Ishikawa (cell line): ENCODE results near the gene C17orf114.

ENCODE experiments used
- CEBPB ChIP-seq: IDR thresholded peaks from 2 replicates; pipeline ENCODE4 v1.6.1; 2012
- CREB1 ChIP-seq: IDR thresholded peaks from 2 replicates; pipeline ENCODE4 v1.6.1; 2012; ENCODE audit warnings: low read depth
- RAD21 ChIP-seq: IDR thresholded peaks from 2 replicates; pipeline ENCODE4 v1.6.1; 2012; ENCODE audit warnings: low read depth
- TAF1 ChIP-seq: IDR thresholded peaks from 2 replicates; pipeline ENCODE4 v1.6.1; 2012; ENCODE audit warnings: low read depth, mild to moderate bottlenecking
- TCF12 ChIP-seq: IDR thresholded peaks from 2 replicates; pipeline ENCODE4 v1.6.1; 2012; ENCODE audit warnings: low read depth
- TEAD4 ChIP-seq: IDR thresholded peaks from 2 replicates; pipeline ENCODE4 v1.6.1; 2012
- YY1 ChIP-seq: IDR thresholded peaks from 2 replicates; pipeline ENCODE4 v1.6.1; 2012; ENCODE audit warnings: low read depth
- TF ChIP-seq, protein P1 (sequence below): IDR thresholded peaks from 2 replicates; pipeline ENCODE4 v1.6.1; 2012; ENCODE audit warnings: low read depth, mild to moderate bottlenecking

DNA sequence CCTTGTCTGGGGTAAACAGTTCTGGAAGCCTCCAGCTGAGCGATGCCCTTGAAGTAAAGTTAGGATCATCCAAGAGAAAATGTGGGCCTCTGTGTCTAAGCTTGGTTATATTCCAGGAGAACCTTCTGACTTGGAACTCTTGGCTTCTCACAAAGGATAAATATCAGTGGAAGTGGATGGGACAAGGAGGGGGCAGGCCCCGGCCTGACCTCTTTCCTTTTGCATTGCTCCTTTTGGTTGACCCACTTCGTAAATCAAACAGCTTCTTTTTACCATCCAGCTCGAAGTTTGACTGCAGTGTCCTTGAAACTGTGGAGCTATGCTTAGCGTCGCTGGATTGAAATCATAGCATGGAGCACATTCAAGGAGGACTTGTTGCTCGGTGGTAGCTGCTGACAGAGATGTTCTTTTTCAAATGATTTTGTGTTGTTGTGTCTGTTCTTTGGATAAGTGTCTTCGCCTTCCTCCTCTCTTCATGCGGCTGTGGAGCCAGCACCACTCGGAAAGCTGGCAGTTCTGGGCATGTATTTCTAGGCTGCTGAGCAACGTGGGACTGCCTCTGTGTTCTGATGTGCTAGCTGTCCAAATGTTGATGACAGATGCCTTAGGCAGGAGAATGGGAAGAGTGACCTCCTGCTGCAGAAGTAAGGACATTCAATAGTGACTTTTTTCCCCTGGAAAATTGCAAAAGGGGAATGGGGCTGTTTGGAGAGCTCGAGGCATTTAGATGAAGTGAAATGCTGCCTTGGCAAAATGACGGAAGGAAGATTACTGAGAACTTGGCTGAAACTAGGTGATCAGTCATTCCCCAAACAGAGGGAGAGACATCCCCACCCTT, 35.6 kb upstream of the C17orf114 start:
- TF ChIP-seq RAD21 (no peak), YY1 (no peak), TCF12 (no peak), TAF1 (no peak), TEAD4 (no peak), CEBPB (no peak), CREB1 (no peak)
- TF ChIP-seq, protein P1, sequence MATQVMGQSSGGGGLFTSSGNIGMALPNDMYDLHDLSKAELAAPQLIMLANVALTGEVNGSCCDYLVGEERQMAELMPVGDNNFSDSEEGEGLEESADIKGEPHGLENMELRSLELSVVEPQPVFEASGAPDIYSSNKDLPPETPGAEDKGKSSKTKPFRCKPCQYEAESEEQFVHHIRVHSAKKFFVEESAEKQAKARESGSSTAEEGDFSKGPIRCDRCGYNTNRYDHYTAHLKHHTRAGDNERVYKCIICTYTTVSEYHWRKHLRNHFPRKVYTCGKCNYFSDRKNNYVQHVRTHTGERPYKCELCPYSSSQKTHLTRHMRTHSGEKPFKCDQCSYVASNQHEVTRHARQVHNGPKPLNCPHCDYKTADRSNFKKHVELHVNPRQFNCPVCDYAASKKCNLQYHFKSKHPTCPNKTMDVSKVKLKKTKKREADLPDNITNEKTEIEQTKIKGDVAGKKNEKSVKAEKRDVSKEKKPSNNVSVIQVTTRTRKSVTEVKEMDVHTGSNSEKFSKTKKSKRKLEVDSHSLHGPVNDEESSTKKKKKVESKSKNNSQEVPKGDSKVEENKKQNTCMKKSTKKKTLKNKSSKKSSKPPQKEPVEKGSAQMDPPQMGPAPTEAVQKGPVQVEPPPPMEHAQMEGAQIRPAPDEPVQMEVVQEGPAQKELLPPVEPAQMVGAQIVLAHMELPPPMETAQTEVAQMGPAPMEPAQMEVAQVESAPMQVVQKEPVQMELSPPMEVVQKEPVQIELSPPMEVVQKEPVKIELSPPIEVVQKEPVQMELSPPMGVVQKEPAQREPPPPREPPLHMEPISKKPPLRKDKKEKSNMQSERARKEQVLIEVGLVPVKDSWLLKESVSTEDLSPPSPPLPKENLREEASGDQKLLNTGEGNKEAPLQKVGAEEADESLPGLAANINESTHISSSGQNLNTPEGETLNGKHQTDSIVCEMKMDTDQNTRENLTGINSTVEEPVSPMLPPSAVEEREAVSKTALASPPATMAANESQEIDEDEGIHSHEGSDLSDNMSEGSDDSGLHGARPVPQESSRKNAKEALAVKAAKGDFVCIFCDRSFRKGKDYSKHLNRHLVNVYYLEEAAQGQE, result no peak
